Panc1 (cell line): Measurements from ENCODE around the gene ADAMTS4. TPM values are rescaled to one million over a fixed set of nuclear protein-coding genes. Genes with fewer than 3 reads are reported as not detected.
A peak's percentile ranks its signal among the peaks of the same experiment; 100 is the strongest.

Experiments used
- ATAC-seq: fragments of 200-7000 bp; cut with Tn5 transposase; 2 replicates; pipeline ENCODE4 v1.9.1; 2020; ENCODE audit warnings: mild to moderate bottlenecking, moderate library complexity
- BruUV-seq: library from RNA; stranded (reverse); fragments of 400-500 nt; replicated peaks from 2 replicates; lab custom pipeline; 2021; lab: Mats Ljungman, UMichigan
- CTCF ChIA-PET: fragments of 300-600 bp; sonication (Branson Sonifier 250); formaldehyde crosslinking; loops from one replicate; lab custom pipeline; 2022; ENCODE audit warnings: antibody characterized with exemption; lab: Charles Lee
- POLR2A ChIA-PET: fragments of 300-600 bp; sonication (Branson Sonifier 250); formaldehyde crosslinking; loops from one replicate; lab custom pipeline; 2022; ENCODE audit warnings: antibody characterized with exemption; lab: Charles Lee
- DNase-seq: peaks from one replicate; pipeline ENCODE4 v3.0.0-alpha.2; 2010; ENCODE audit warnings: low read depth, low spot score
- H3K27ac ChIP-seq: 2 replicates; pipeline ENCODE4 v1.5.1; 2011; ENCODE audit warnings: mild to moderate bottlenecking, low read length, inconsistent platforms
- H3K27me3 ChIP-seq: fragments of 200-500 bp; sonication (Bioruptor generic); 2 replicates; pipeline ENCODE4 v1.6.0; 2014; ENCODE audit warnings: low read length, inconsistent platforms; ENCODE audit not compliant: control insufficient read depth, insufficient read depth
- H3K36me3 ChIP-seq: fragments of 200-500 bp; sonication (Bioruptor generic); 2 replicates; pipeline ENCODE4 v1.5.1; 2014; ENCODE audit warnings: inconsistent platforms, mild to moderate bottlenecking, low read length, moderate library complexity; ENCODE audit not compliant: control insufficient read depth, insufficient read depth
- H3K4me1 ChIP-seq: 2 replicates; pipeline ENCODE4 v1.5.1; 2011; ENCODE audit warnings: inconsistent platforms, mild to moderate bottlenecking, low read length, moderate library complexity; ENCODE audit not compliant: control insufficient read depth, insufficient read depth
- H3K4me3 ChIP-seq, 2 experiments: 2 replicates each; pipeline ENCODE4 v1.5.1; 2011 to 2012; ENCODE audit warnings: low read depth in 2 of 2, low read length in 2 of 2, mild to moderate bottlenecking in 2 of 2, inconsistent platforms in 1 of 2, moderate library complexity in 1 of 2
- H3K9me3 ChIP-seq: fragments of 200-500 bp; sonication (Bioruptor generic); 2 replicates; pipeline ENCODE4 v1.5.1; 2014; ENCODE audit warnings: low read depth, mild to moderate bottlenecking, inconsistent platforms, low read length, moderate library complexity; ENCODE audit not compliant: control insufficient read depth, insufficient read depth
- CTCF ChIP-seq: fragments of 450-650 bp; IDR thresholded peaks from 2 replicates; pipeline ENCODE4 v1.5.1; 2017; ENCODE audit warnings: mild to moderate bottlenecking
- POLR2AphosphoS5 ChIP-seq: IDR thresholded peaks from 2 replicates; pipeline ENCODE4 v1.6.1; 2012; ENCODE audit warnings: mild to moderate bottlenecking, low read depth, low read length, moderate library complexity
- SIN3A ChIP-seq: IDR thresholded peaks from 2 replicates; pipeline ENCODE4 v1.6.1; 2012; ENCODE audit warnings: low read depth, mild to moderate bottlenecking, low read length, moderate library complexity, borderline replicate concordance; ENCODE audit not compliant: insufficient read depth
- TCF7L2 ChIP-seq: IDR thresholded peaks from 2 replicates; pipeline ENCODE4 v1.6.1; 2011; ENCODE audit warnings: mild to moderate bottlenecking, low read depth, low read length, inconsistent platforms
- in situ Hi-C: cut with HindIII; loops from 2 replicates; pipeline ENCODE4 v1.10.0; 2016; ENCODE audit warnings: low sequenced_read_pairs, low pct_unique_long_range_greater_than_20kb
- intact Hi-C: fragments of 100-400 bp; cut with micrococcal nuclease; formaldehyde crosslinking; loops from one replicate; pipeline ENCODE4 v1.10.0; 2022; ENCODE audit not compliant: unreplicated experiment
- total RNA-seq: library from RNA; stranded (reverse); gene quantifications from one replicate; pipeline ENCODE4 v1.2.1, GENCODE V29; 2021; ENCODE audit not compliant: unreplicated experiment
- TF ChIP-seq, protein P1 (sequence below), 2 experiments: IDR thresholded peaks; 2 replicates each; pipeline ENCODE4 v1.6.1; 2011 to 2012; ENCODE audit warnings: low read depth in 2 of 2, control low read depth in 1 of 2, low read length in 1 of 2, mild to moderate bottlenecking in 1 of 2, moderate library complexity in 1 of 2; ENCODE audit not compliant: insufficient read depth in 1 of 2

ADAMTS4 gene
- total RNA-seq, 1 experiment from 2014 or later = 0.26 TPM

DNA sequence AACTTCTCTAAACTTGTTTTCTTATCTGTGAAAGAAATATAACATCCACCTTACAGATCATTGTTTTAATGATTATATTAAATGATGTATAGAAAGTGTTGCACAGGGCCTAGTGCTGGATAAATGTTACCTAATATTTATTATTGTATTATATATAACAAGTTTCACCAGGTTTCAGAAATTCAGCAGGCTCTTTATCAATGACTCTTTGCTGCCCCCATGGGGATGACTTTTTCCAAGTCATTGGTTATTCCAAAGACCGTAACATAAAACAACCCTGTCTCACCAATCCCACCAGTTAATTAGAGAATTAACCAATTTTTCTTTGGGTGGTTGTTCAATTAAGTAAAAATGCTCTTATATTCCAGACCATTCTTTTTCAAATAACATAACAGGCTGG is 59.1 kb downstream of the ADAMTS4 start:
- in situ Hi-C loops = no loop called here
- DNase-seq = no peak
- Histone ChIP-seq H3K4me1 (no peaks in the 10 kb centered on the region), H3K9me3 (no peaks in the 10 kb centered on the region), H3K27me3 (no peaks in the 10 kb centered on the region), H3K36me3 (no peaks in the 10 kb centered on the region), H3K27ac (no peak overlapping the region), H3K4me3 (no peak overlapping the region)
- no TSS peak for BruUV-seq
- ChIA-PET POLR2A (interaction anchor here (0.7 kb wide), 1 partner anchor 18 kb away, joined by 3 read pairs; no protein-coding TSS in a partner anchor), CTCF (interaction anchor here (0.6 kb wide), 1 partner anchor 146 kb away, joined by 15 read pairs; no protein-coding TSS in a partner anchor)
- intact Hi-C loops = no loop called here
- peak; percentile 80; the same call in 1 of the 2 replicates for ATAC-seq
- TF ChIP-seq, protein P1, sequence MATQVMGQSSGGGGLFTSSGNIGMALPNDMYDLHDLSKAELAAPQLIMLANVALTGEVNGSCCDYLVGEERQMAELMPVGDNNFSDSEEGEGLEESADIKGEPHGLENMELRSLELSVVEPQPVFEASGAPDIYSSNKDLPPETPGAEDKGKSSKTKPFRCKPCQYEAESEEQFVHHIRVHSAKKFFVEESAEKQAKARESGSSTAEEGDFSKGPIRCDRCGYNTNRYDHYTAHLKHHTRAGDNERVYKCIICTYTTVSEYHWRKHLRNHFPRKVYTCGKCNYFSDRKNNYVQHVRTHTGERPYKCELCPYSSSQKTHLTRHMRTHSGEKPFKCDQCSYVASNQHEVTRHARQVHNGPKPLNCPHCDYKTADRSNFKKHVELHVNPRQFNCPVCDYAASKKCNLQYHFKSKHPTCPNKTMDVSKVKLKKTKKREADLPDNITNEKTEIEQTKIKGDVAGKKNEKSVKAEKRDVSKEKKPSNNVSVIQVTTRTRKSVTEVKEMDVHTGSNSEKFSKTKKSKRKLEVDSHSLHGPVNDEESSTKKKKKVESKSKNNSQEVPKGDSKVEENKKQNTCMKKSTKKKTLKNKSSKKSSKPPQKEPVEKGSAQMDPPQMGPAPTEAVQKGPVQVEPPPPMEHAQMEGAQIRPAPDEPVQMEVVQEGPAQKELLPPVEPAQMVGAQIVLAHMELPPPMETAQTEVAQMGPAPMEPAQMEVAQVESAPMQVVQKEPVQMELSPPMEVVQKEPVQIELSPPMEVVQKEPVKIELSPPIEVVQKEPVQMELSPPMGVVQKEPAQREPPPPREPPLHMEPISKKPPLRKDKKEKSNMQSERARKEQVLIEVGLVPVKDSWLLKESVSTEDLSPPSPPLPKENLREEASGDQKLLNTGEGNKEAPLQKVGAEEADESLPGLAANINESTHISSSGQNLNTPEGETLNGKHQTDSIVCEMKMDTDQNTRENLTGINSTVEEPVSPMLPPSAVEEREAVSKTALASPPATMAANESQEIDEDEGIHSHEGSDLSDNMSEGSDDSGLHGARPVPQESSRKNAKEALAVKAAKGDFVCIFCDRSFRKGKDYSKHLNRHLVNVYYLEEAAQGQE (IDR thresholded peaks at IDR 0.05; ENCODE audit: insufficient read depth in 1 of 2, low read depth in 2 of 2, low read length in 1 of 2) = no peak
- TF ChIP-seq SIN3A = no peak
- TF ChIP-seq TCF7L2 = no peak
- TF ChIP-seq POLR2AphosphoS5 = no peak
- no peak; the same call in 1 of the 2 replicates for TF ChIP-seq CTCF

- no peaks in the 10 kb centered on the region for H3K9me3 ChIP-seq
- ATAC-seq (no peak), DNase-seq (no peak)
- no peak overlapping the region for H3K4me3 ChIP-seq
- intact Hi-C loops = no loop called here
- H3K27ac ChIP-seq = no peak overlapping the region
- ChIA-PET POLR2A (interaction anchor here (0.9 kb wide), 1 partner anchor 21 kb away, joined by 7 read pairs; the partner anchor contains the start of genes NIT1 and PFDN2), CTCF (no interaction called here)
- H3K4me1 ChIP-seq = no peaks in the 10 kb centered on the region
- TF ChIP-seq CTCF (no peak), TCF7L2 (no peak), POLR2AphosphoS5 (no peak), SIN3A (no peak)
- TF ChIP-seq, protein P1 (IDR thresholded peaks at IDR 0.05; ENCODE audit: insufficient read depth in 1 of 2, low read depth in 2 of 2, low read length in 1 of 2) = no peak
- H3K27me3 ChIP-seq = no peaks in the 10 kb centered on the region
- no TSS peak for BruUV-seq
- in situ Hi-C loops = no loop called here
- no peaks in the 10 kb centered on the region; the same call in 1 of the 2 replicates for H3K36me3 ChIP-seq
These were observed 60.4 kb downstream of the ADAMTS4 start for GRCh38 chr1:161138431-161138830.
